Measurements from ENCODE around the gene TOB2. TPM values are rescaled to one million over a fixed set of nuclear protein-coding genes. Genes with fewer than 3 reads are reported as not detected.
A peak's percentile ranks its signal among the peaks of the same experiment; 100 is the strongest.

Gene TOB2
- total and polyA plus RNA-seq, 9 of the 15 experiments (the other 6 are each of a cell fraction or from before 2014, with no cell fraction given): 3.3 to 20.5 (median 7.3) TPM

GRCh38 chr22:41411021-41411851 is 35.4 kb downstream of the TOB2 start:
- Histone ChIP-seq H3K27me3 (ENCODE audit: control insufficient read depth in 2 of 2, insufficient read depth in 2 of 2, low read length in 2 of 2) (no peaks in the 10 kb centered on the region), H4K20me1 (replicated peaks; ENCODE audit: control insufficient read depth, insufficient read depth, low read length) (no peaks in the 10 kb centered on the region), H3K9me3 (replicated peaks; ENCODE audit: control insufficient read depth, insufficient read depth, low read depth, low read length) (no peaks in the 10 kb centered on the region), H3K4me2 (ENCODE audit: insufficient read depth, low read length) (no peak overlapping the region), H3K9me1 (ENCODE audit: control insufficient read depth, insufficient read depth, low read length) (no peaks in the 10 kb centered on the region), H3K79me2 (ENCODE audit: control insufficient read depth, insufficient read depth, low read length) (peaks cover 34% of the 10 kb centered on the region), H3K9ac (ENCODE audit: insufficient read depth in 1 of 2, low read depth in 2 of 2, low read length in 2 of 2) (peak overlapping the region in 1 of 2 experiments; percentile 59; a peak in 1 of 4 replicates), H3K4me3 (no peak overlapping the region), H3K4me1 (replicated peaks in 1 of 2; ENCODE audit: control insufficient read depth in 2 of 2, insufficient read depth in 2 of 2, low read length in 2 of 2) (peaks cover 15 to 29% of the 10 kb centered on the region in 2 experiments; a peak in 4 of 5 replicates), H3K27ac (ENCODE audit: extremely low read depth, low read depth, low read length) (no peak overlapping the region; the same call in 2 of the 3 replicates), H2AFZ (ENCODE audit: low read depth, low read length) (no peak overlapping the region), H3K36me3 (ENCODE audit: control insufficient read depth, insufficient read depth, low read length) (no peaks in the 10 kb centered on the region)
- intact Hi-C loops (cut with micrococcal nuclease) (no loop called here), in situ Hi-C loops (cut with MboI) (no loop called here)
- POLR2A ChIA-PET: interaction anchor here (0.7 to 2.1 kb wide), 6 partner anchors 15 to 132 kb away, joined by 3 to 13 read pairs (median 3); partner anchors contain the start of genes RANGAP1, TEF and TOB2
- FAIRE-seq: no peak
- ATAC-seq: no peak
- CTCF ChIA-PET (ENCODE audit: low intra/inter-chr PET ratio): no interaction called here
- no peak for TF ChIP-seq HDGF (IDR thresholded peaks at IDR 0.05)
- no peak for TF ChIP-seq ZC3H8 (IDR thresholded peaks at IDR 0.05)
- TF ChIP-seq PHB2 (IDR thresholded peaks at IDR 0.05; ENCODE audit: low read depth): no peak
- peak; percentile 72 for TF ChIP-seq RFX1 (IDR thresholded peaks at IDR 0.05)
- TF ChIP-seq BCOR (IDR thresholded peaks at IDR 0.05): peak; percentile 78; the same call in 1 of the 2 replicates
- TF ChIP-seq SP2 (IDR thresholded peaks at IDR 0.05; ENCODE audit: extremely low read depth, low read depth, low read length, poor library complexity, severe bottlenecking): no peak
- peak; percentile 41 for TF ChIP-seq RBM25 (IDR thresholded peaks at IDR 0.05; ENCODE audit: low read depth, low read length, severe bottlenecking)
- TF ChIP-seq KDM1A (IDR thresholded peaks at IDR 0.05): peak in 1 of 2 experiments; percentile 37; a peak in 2 of 4 replicates
- no peak for DNase-seq (ENCODE audit: extremely low read depth in 1 of 4, low spot score in 3 of 4)
- BruUV-seq (replicated peaks): no TSS peak
- 82% methylated on average over 9 of the region's 11 CpGs for WGBS (ENCODE audit: insufficient coverage, low coverage, missing lambda C conversion rate)

Data from K562 (cell line).